GM21447 (cell line): ENCODE data around the gene LGR6.
"Not testable (repeated sequence)": the region's sequence is repeated elsewhere in the genome, so short reads cannot be mapped to it uniquely, and the experiment has no call there.

ENCODE experiments used
- ATAC-seq: cut with Tn5 transposase; IDR thresholded peaks from one replicate; pipeline ENCODE4 v1.9.1; 2021; ENCODE audit not compliant: unreplicated experiment

The LGR6 gene

GRCh38 chr1:202193614-202194327 lies at the start of gene LGR6:
Gene LGR6, plus strand, starts transcription at chr1:202193799. Its CDS starts 191 bp downstream, at chr1:202193990.
- no peak for ATAC-seq

- peak; percentile 46 for ATAC-seq
Observed at GRCh38 chr1:202144402-202145067, 49.1 kb upstream of the LGR6 start, which contains the start of gene ARL8A. Gene ARL8A, minus strand, starts transcription at chr1:202144737. Its CDS starts 165 bp downstream, at chr1:202144572.

- peak; percentile 4 for ATAC-seq
Observed at GRCh38 chr1:202145068-202145743, 48.4 kb upstream of the LGR6 start.

GRCh38 chr1:202145744-202146140 lies 47.9 kb upstream of the LGR6 start:
- not testable (repeated sequence) for ATAC-seq

- ATAC-seq, result no peak
Observed at GRCh38 chr1:202146279-202146678, 47.3 kb upstream of the LGR6 start.

GRCh38 chr1:202146993-202147392 lies 46.6 kb upstream of the LGR6 start:
- ATAC-seq, result no peak

GRCh38 chr1:202148391-202148790 lies 45.2 kb upstream of the LGR6 start:
- no peak for ATAC-seq

GRCh38 chr1:202149566-202149965 lies 44.0 kb upstream of the LGR6 start:
- ATAC-seq, result no peak

GRCh38 chr1:202150187-202150586 lies 43.4 kb upstream of the LGR6 start:
- ATAC-seq, result no peak

GRCh38 chr1:202150602-202151001 lies 43.0 kb upstream of the LGR6 start:
- no peak for ATAC-seq

GRCh38 chr1:202151045-202151444 lies 42.6 kb upstream of the LGR6 start:
- ATAC-seq, result no peak

- ATAC-seq, result no peak
Observed at GRCh38 chr1:202152399-202152798, 41.2 kb upstream of the LGR6 start.

GRCh38 chr1:202153284-202153683 lies 40.3 kb upstream of the LGR6 start:
- ATAC-seq, result no peak

- ATAC-seq, result no peak
Observed at GRCh38 chr1:202154148-202154765, 39.3 kb upstream of the LGR6 start.

- no peak for ATAC-seq
Observed at GRCh38 chr1:202154766-202155477, 38.7 kb upstream of the LGR6 start.

- no peak for ATAC-seq
Observed at GRCh38 chr1:202155478-202156021, 38.0 kb upstream of the LGR6 start.

- no peak for ATAC-seq
Observed at GRCh38 chr1:202156590-202156989, 37.0 kb upstream of the LGR6 start.

- no peak for ATAC-seq
Observed at GRCh38 chr1:202157945-202158344, 35.7 kb upstream of the LGR6 start.

- no peak for ATAC-seq
Observed at GRCh38 chr1:202158810-202159533, 34.6 kb upstream of the LGR6 start.
